Liver (tissue), 3 donors: ENCODE data around the gene CA5A.

Experiments used
- EGR1 ChIP-seq, 2 donors: IDR thresholded peaks; 2 replicates each; pipeline ENCODE4 v1.6.1; 2016 to 2018; ENCODE audit warnings: antibody characterized with exemption in 2 of 2, low read depth in 2 of 2
- FOXA1 ChIP-seq: IDR thresholded peaks from 2 replicates; pipeline ENCODE4 v1.6.1; 2016; ENCODE audit warnings: antibody characterized with exemption
- GABPA ChIP-seq, 2 donors: IDR thresholded peaks in 1 of 2; conservative IDR thresholded peaks in 1 of 2; 2 replicates each; pipeline ENCODE4 v1.6.1; 2016; ENCODE audit warnings: antibody characterized with exemption in 2 of 2, mild to moderate bottlenecking in 1 of 2, moderate library complexity in 1 of 2
- HNF4A ChIP-seq, 2 donors: conservative IDR thresholded peaks; 2 replicates each; pipeline ENCODE4 v1.6.1; 2016; ENCODE audit warnings: antibody characterized with exemption in 2 of 2, mild to moderate bottlenecking in 2 of 2
- JUND ChIP-seq, 2 donors: IDR thresholded peaks; 2 replicates each; pipeline ENCODE4 v1.6.1; 2016; ENCODE audit warnings: antibody characterized with exemption in 2 of 2
- RXRA ChIP-seq, 2 donors: IDR thresholded peaks; 2 replicates each; pipeline ENCODE4 v1.6.1; 2017 to 2018; ENCODE audit warnings: antibody characterized with exemption in 2 of 2, mild to moderate bottlenecking in 1 of 2
- SP1 ChIP-seq: IDR thresholded peaks from 2 replicates; pipeline ENCODE4 v1.6.1; 2018; ENCODE audit warnings: antibody characterized with exemption, mild to moderate bottlenecking
- TAF1 ChIP-seq: conservative IDR thresholded peaks from 2 replicates; pipeline ENCODE4 v1.6.1; 2016; ENCODE audit warnings: antibody characterized with exemption, mild to moderate bottlenecking
- YY1 ChIP-seq: IDR thresholded peaks from 2 replicates; pipeline ENCODE4 v1.6.1; 2016; ENCODE audit warnings: antibody characterized with exemption, mild to moderate bottlenecking
- TF ChIP-seq, protein P1 (sequence below): fragments of 150-350 bp; IDR thresholded peaks from 2 replicates; pipeline ENCODE4 v1.5.1; 2017; ENCODE audit warnings: improper control_type of control experiment, low read depth, low read length; ENCODE audit not compliant: missing input control
- TF ChIP-seq, protein P2 (sequence below): IDR thresholded peaks from 2 replicates; pipeline ENCODE4 v1.6.1; 2016; ENCODE audit warnings: antibody characterized with exemption
- TF ChIP-seq, protein P3 (sequence below): IDR thresholded peaks from 2 replicates; pipeline ENCODE4 v1.6.1; 2016; ENCODE audit warnings: antibody characterized with exemption, mild to moderate bottlenecking
- TF ChIP-seq, protein P4 (sequence below): IDR thresholded peaks from 2 replicates; pipeline ENCODE4 v1.6.1; 2016; ENCODE audit warnings: antibody characterized with exemption
- TF ChIP-seq, protein P5 (sequence below): IDR thresholded peaks from 2 replicates; pipeline ENCODE4 v1.6.1; 2016; ENCODE audit warnings: antibody characterized with exemption
- donor health status: healthy.
- donor health status: healthy.

DNA sequence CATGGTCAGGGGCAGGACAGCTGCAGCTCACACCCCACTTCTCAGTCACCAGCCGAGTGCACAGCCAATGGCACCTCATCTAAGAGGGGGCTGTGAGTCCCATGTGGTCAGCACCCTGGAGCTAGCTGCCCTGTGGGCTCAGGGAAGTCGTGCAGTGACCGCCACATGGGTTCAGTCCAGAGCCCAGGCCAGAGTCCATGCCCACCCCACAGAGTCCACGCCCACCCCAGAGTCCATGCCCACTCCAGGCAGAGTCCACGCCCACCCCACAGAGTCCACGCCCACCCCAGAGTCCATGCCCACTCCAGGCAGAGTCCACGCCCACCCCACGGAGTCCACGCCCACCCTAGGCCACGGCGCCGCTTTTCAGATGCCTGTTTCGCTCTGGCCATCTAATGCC lies 91.1 kb downstream of the CA5A start:
- TF ChIP-seq, protein P1, sequence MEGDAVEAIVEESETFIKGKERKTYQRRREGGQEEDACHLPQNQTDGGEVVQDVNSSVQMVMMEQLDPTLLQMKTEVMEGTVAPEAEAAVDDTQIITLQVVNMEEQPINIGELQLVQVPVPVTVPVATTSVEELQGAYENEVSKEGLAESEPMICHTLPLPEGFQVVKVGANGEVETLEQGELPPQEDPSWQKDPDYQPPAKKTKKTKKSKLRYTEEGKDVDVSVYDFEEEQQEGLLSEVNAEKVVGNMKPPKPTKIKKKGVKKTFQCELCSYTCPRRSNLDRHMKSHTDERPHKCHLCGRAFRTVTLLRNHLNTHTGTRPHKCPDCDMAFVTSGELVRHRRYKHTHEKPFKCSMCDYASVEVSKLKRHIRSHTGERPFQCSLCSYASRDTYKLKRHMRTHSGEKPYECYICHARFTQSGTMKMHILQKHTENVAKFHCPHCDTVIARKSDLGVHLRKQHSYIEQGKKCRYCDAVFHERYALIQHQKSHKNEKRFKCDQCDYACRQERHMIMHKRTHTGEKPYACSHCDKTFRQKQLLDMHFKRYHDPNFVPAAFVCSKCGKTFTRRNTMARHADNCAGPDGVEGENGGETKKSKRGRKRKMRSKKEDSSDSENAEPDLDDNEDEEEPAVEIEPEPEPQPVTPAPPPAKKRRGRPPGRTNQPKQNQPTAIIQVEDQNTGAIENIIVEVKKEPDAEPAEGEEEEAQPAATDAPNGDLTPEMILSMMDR: no peak
- TF ChIP-seq EGR1 (IDR thresholded peaks at IDR 0.05; ENCODE audit: low read depth in 2 of 2) (no peak), TAF1 (no peak), HNF4A (conservative IDR thresholded peaks at IDR 0.05) (peak; percentile 87 to 97), YY1 (peak; percentile 60), FOXA1 (peak; percentile 16), GABPA (IDR thresholded peaks at IDR 0.05 in 1 of 2, conservative IDR thresholded peaks at IDR 0.05 in 1 of 2) (no peak), RXRA (IDR thresholded peaks at IDR 0.05) (peak in 1 of 2 donors; percentile 73), JUND (IDR thresholded peaks at IDR 0.05) (no peak), SP1 (peak; percentile 16)
- TF ChIP-seq, protein P2, sequence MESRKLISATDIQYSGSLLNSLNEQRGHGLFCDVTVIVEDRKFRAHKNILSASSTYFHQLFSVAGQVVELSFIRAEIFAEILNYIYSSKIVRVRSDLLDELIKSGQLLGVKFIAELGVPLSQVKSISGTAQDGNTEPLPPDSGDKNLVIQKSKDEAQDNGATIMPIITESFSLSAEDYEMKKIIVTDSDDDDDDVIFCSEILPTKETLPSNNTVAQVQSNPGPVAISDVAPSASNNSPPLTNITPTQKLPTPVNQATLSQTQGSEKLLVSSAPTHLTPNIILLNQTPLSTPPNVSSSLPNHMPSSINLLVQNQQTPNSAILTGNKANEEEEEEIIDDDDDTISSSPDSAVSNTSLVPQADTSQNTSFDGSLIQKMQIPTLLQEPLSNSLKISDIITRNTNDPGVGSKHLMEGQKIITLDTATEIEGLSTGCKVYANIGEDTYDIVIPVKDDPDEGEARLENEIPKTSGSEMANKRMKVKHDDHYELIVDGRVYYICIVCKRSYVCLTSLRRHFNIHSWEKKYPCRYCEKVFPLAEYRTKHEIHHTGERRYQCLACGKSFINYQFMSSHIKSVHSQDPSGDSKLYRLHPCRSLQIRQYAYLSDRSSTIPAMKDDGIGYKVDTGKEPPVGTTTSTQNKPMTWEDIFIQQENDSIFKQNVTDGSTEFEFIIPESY: peak; percentile 49
- TF ChIP-seq, protein P3, sequence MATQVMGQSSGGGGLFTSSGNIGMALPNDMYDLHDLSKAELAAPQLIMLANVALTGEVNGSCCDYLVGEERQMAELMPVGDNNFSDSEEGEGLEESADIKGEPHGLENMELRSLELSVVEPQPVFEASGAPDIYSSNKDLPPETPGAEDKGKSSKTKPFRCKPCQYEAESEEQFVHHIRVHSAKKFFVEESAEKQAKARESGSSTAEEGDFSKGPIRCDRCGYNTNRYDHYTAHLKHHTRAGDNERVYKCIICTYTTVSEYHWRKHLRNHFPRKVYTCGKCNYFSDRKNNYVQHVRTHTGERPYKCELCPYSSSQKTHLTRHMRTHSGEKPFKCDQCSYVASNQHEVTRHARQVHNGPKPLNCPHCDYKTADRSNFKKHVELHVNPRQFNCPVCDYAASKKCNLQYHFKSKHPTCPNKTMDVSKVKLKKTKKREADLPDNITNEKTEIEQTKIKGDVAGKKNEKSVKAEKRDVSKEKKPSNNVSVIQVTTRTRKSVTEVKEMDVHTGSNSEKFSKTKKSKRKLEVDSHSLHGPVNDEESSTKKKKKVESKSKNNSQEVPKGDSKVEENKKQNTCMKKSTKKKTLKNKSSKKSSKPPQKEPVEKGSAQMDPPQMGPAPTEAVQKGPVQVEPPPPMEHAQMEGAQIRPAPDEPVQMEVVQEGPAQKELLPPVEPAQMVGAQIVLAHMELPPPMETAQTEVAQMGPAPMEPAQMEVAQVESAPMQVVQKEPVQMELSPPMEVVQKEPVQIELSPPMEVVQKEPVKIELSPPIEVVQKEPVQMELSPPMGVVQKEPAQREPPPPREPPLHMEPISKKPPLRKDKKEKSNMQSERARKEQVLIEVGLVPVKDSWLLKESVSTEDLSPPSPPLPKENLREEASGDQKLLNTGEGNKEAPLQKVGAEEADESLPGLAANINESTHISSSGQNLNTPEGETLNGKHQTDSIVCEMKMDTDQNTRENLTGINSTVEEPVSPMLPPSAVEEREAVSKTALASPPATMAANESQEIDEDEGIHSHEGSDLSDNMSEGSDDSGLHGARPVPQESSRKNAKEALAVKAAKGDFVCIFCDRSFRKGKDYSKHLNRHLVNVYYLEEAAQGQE: peak; percentile 61
- TF ChIP-seq, protein P4, sequence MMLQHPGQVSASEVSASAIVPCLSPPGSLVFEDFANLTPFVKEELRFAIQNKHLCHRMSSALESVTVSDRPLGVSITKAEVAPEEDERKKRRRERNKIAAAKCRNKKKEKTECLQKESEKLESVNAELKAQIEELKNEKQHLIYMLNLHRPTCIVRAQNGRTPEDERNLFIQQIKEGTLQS: no peak
- TF ChIP-seq, protein P5, sequence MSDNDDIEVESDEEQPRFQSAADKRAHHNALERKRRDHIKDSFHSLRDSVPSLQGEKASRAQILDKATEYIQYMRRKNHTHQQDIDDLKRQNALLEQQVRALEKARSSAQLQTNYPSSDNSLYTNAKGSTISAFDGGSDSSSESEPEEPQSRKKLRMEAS: peak; percentile 79
